H9 (cell line): ENCODE results near the gene KIRREL3. TPM values are rescaled to one million over a fixed set of nuclear protein-coding genes. Genes with fewer than 3 reads are reported as not detected.

ENCODE experiments used
- DNase-seq: peaks from one replicate; pipeline ENCODE4 v3.0.0-alpha.2; 2017
- H2AFZ ChIP-seq: one replicate; pipeline ENCODE4 v1.6.1; 2013; ENCODE audit warnings: mild to moderate bottlenecking, low read length, control low read depth, moderate library complexity
- H2AK5ac ChIP-seq: 2 replicates; pipeline ENCODE4 v1.6.1; 2013; ENCODE audit warnings: low read length, control low read depth, mixed read lengths; ENCODE audit not compliant: insufficient read length
- H2BK120ac ChIP-seq: one replicate; pipeline ENCODE4 v1.6.1; 2013; ENCODE audit warnings: low read depth, mild to moderate bottlenecking, low read length, control low read depth, inconsistent platforms; ENCODE audit not compliant: poor library complexity, severe bottlenecking
- H2BK12ac ChIP-seq: 2 replicates; pipeline ENCODE4 v1.6.1; 2013; ENCODE audit warnings: low read length, control low read depth, mixed read lengths, low read depth; ENCODE audit not compliant: insufficient read length
- H2BK15ac ChIP-seq: 2 replicates; pipeline ENCODE4 v1.6.1; 2013; ENCODE audit warnings: low read depth, low read length, control low read depth
- H2BK20ac ChIP-seq: one replicate; pipeline ENCODE4 v1.6.1; 2013; ENCODE audit warnings: low read depth, mild to moderate bottlenecking, low read length, control low read depth, inconsistent platforms; ENCODE audit not compliant: poor library complexity, severe bottlenecking
- H2BK5ac ChIP-seq: 2 replicates; pipeline ENCODE4 v1.6.1; 2013; ENCODE audit warnings: low read length, control low read depth, mixed read lengths; ENCODE audit not compliant: insufficient read length
- H3K14ac ChIP-seq: 2 replicates; pipeline ENCODE4 v1.6.1; 2013; ENCODE audit warnings: low read length, control low read depth; ENCODE audit not compliant: insufficient read depth
- H3K18ac ChIP-seq: 2 replicates; pipeline ENCODE4 v1.6.1; 2013; ENCODE audit warnings: low read depth, mild to moderate bottlenecking, mixed read lengths, low read length, control low read depth; ENCODE audit not compliant: insufficient read length
- H3K23ac ChIP-seq: 2 replicates; pipeline ENCODE4 v1.6.1; 2013; ENCODE audit warnings: low read length, control low read depth, mixed read lengths, low read depth; ENCODE audit not compliant: insufficient read length
- H3K23me2 ChIP-seq: 2 replicates; pipeline ENCODE4 v1.6.1; 2013; ENCODE audit warnings: low read depth, mild to moderate bottlenecking, mixed read lengths, low read length, control low read depth; ENCODE audit not compliant: insufficient read length, poor library complexity, severe bottlenecking
- H3K27ac ChIP-seq: 2 replicates; pipeline ENCODE4 v1.5.1; 2013; ENCODE audit warnings: low read length, control low read depth, mixed read lengths, low read depth; ENCODE audit not compliant: insufficient read length
- H3K27me3 ChIP-seq: 2 replicates; pipeline ENCODE4 v1.6.1; 2013; ENCODE audit warnings: low read length, control low read depth, inconsistent platforms; ENCODE audit not compliant: insufficient read depth
- H3K4ac ChIP-seq: 2 replicates; pipeline ENCODE4 v1.6.1; 2013; ENCODE audit warnings: low read depth, mild to moderate bottlenecking, control low read depth, inconsistent platforms, low read length, moderate library complexity
- H3K4me1 ChIP-seq: 2 replicates; pipeline ENCODE4 v1.6.1; 2013; ENCODE audit warnings: low read length, control low read depth, inconsistent platforms; ENCODE audit not compliant: insufficient read depth
- H3K4me2 ChIP-seq: 2 replicates; pipeline ENCODE4 v1.6.1; 2013; ENCODE audit warnings: low read length, control low read depth, mixed read lengths; ENCODE audit not compliant: insufficient read length, insufficient read depth
- H3K56ac ChIP-seq: 2 replicates; pipeline ENCODE4 v1.6.1; 2013; ENCODE audit warnings: low read depth, mild to moderate bottlenecking, mixed read lengths, low read length, control low read depth; ENCODE audit not compliant: insufficient read length
- H3K79me1 ChIP-seq: 2 replicates; pipeline ENCODE4 v1.6.1; 2013; ENCODE audit warnings: low read depth, mild to moderate bottlenecking, moderate library complexity, low read length, control low read depth, inconsistent platforms; ENCODE audit not compliant: insufficient read depth, poor library complexity, severe bottlenecking
- H3K79me2 ChIP-seq: 2 replicates; pipeline ENCODE4 v1.6.1; 2013; ENCODE audit warnings: low read length, control low read depth, inconsistent platforms; ENCODE audit not compliant: insufficient read depth
- H3K9ac ChIP-seq: 2 replicates; pipeline ENCODE4 v1.6.1; 2013; ENCODE audit warnings: low read length, control low read depth, mixed read lengths; ENCODE audit not compliant: insufficient read length; ENCODE audit errors: extremely low read depth
- H3K9me3 ChIP-seq: one replicate; pipeline ENCODE4 v1.6.1; 2013; ENCODE audit warnings: low read depth, low read length, inconsistent platforms; ENCODE audit not compliant: control insufficient read depth
- H3T11ph ChIP-seq: one replicate; pipeline ENCODE4 v1.6.1; 2013; ENCODE audit warnings: mild to moderate bottlenecking, low read length, control low read depth, inconsistent platforms
- H4K20me1 ChIP-seq: one replicate; pipeline ENCODE4 v1.6.1; 2013; ENCODE audit not compliant: control insufficient read depth, insufficient read length, insufficient read depth
- H4K5ac ChIP-seq: 2 replicates; pipeline ENCODE4 v1.6.1; 2013; ENCODE audit warnings: low read depth, mild to moderate bottlenecking, mixed read lengths, low read length, control low read depth; ENCODE audit not compliant: insufficient read length
- H4K8ac ChIP-seq: replicated peaks from 2 replicates; pipeline ENCODE4 v1.6.1; 2013; ENCODE audit warnings: low read length, control low read depth, mixed read lengths, low read depth; ENCODE audit not compliant: insufficient read length
- H4K91ac ChIP-seq: 2 replicates; pipeline ENCODE4 v1.6.1; 2013; ENCODE audit warnings: low read depth, mild to moderate bottlenecking, moderate library complexity, mixed read lengths, low read length, control low read depth; ENCODE audit not compliant: insufficient read length
- H3K27ac Mint-ChIP-seq, 3 experiments: 2 replicates in 2 of 3; 3 replicates in 1 of 3; pipeline ENCODE4 v1.8.0; 2020 to 2021; ENCODE audit warnings: mixed read lengths in 3 of 3, mild to moderate bottlenecking in 1 of 3, moderate library complexity in 1 of 3
- H3K27me3 Mint-ChIP-seq: 2 replicates; pipeline ENCODE4 v1.8.0; 2021; ENCODE audit warnings: low read depth, mild to moderate bottlenecking, moderate library complexity, mixed read lengths
- H3K36me3 Mint-ChIP-seq, 3 experiments: 2 replicates in 2 of 3; 3 replicates in 1 of 3; pipeline ENCODE4 v1.8.0; 2020 to 2021; ENCODE audit warnings: low read depth in 3 of 3, mixed read lengths in 3 of 3; ENCODE audit not compliant: insufficient read depth in 1 of 3
- H3K4me1 Mint-ChIP-seq, 2 experiments: 2 replicates each; pipeline ENCODE4 v1.8.0; 2020; ENCODE audit warnings: mixed read lengths in 2 of 2
- H3K4me3 Mint-ChIP-seq, 2 experiments: 2 replicates in 1 of 2; 3 replicates in 1 of 2; pipeline ENCODE4 v1.8.0; 2020 to 2021; ENCODE audit warnings: mild to moderate bottlenecking in 2 of 2, mixed read lengths in 2 of 2, moderate library complexity in 1 of 2
- H3K9me3 Mint-ChIP-seq, 2 experiments: 2 replicates in 1 of 2; 3 replicates in 1 of 2; pipeline ENCODE4 v1.8.0; 2020; ENCODE audit warnings: mild to moderate bottlenecking in 2 of 2, mixed read lengths in 2 of 2, moderate library complexity in 1 of 2
- CTCF ChIP-seq: fragments of 200-600 bp; sonication (generic); conservative IDR thresholded peaks from 3 replicates; pipeline ENCODE4 v1.8.0; 2021; ENCODE audit warnings: antibody characterized with exemption, mild to moderate bottlenecking
- WGBS: extraction: QIAGEN DNeasy Blood & Tissue Kit; methylation state at CpG from one replicate; pipeline ENCODE4 v1.1.7; 2013; ENCODE audit warnings: missing lambda C conversion rate, low lambda C conversion rate, mixed read lengths; ENCODE audit not compliant: insufficient read length; ENCODE audit errors: extremely low coverage; 5-methylcytosine and 5-hydroxymethylcytosine counted together
- total RNA-seq: library from RNA; stranded (reverse); gene quantifications from 2 replicates; pipeline ENCODE4 v1.2.1, GENCODE V29; 2021

KIRREL3 gene
- total RNA-seq, 1 experiment from 2014 or later, result 0.17 TPM

- H2BK12ac ChIP-seq, result no peak overlapping the region
- no peaks in the 10 kb centered on the region for H3K79me1 ChIP-seq
- H3K4me1 ChIP-seq, result no peaks in the 10 kb centered on the region; the same call in 1 of the 2 replicates
- no peaks in the 10 kb centered on the region; the same call in 1 of the 2 replicates for H3K27me3 Mint-ChIP-seq
- H4K91ac ChIP-seq, result no peak overlapping the region
- no peak overlapping the region for H3K4me2 ChIP-seq
- no peak overlapping the region for H2BK120ac ChIP-seq
- H3K18ac ChIP-seq, result no peak overlapping the region
- peaks cover 2% of the 10 kb centered on the region in 2 experiments; a peak in 3 of 4 replicates for H3K4me1 Mint-ChIP-seq
- no peak overlapping the region for H3K9ac ChIP-seq
- no peak overlapping the region for H3K27ac Mint-ChIP-seq
- H4K20me1 ChIP-seq, result no peaks in the 10 kb centered on the region
- H4K8ac ChIP-seq, result no peak overlapping the region
- no peak overlapping the region for H2AFZ ChIP-seq
- no peak overlapping the region for H2BK20ac ChIP-seq
- no peak overlapping the region for H3K56ac ChIP-seq
- no peaks in the 10 kb centered on the region for H3K27me3 ChIP-seq
- WGBS, result no CpG with 5 or more reads among the region's 2 CpGs
- no peak overlapping the region for H3K27ac ChIP-seq
- H3K36me3 Mint-ChIP-seq, result no peaks in the 10 kb centered on the region
- no peak overlapping the region for H3K4me3 Mint-ChIP-seq
- H2AK5ac ChIP-seq, result no peak overlapping the region
- H3K23me2 ChIP-seq, result no peaks in the 10 kb centered on the region
- H3K79me2 ChIP-seq, result no peaks in the 10 kb centered on the region
- DNase-seq, result no peak
- no peaks in the 10 kb centered on the region for H3K9me3 ChIP-seq
- H2BK5ac ChIP-seq, result no peak overlapping the region
- no peak overlapping the region for H4K5ac ChIP-seq
- no peak overlapping the region for H2BK15ac ChIP-seq
- no peak overlapping the region for H3T11ph ChIP-seq
- H3K23ac ChIP-seq, result no peak overlapping the region
- no peak overlapping the region for H3K4ac ChIP-seq
- H3K14ac ChIP-seq, result no peak overlapping the region
- peaks cover 0 to under 1% of the 10 kb centered on the region in 2 experiments; a peak in 2 of 5 replicates for H3K9me3 Mint-ChIP-seq
- TF ChIP-seq CTCF, result no peak
Measured at GRCh38 chr11:126939552-126939951, 61.0 kb downstream of the KIRREL3 start.
